Left colon (tissue), 2 donors: Measurements from ENCODE around the gene AOAH. TPM values are rescaled to one million over a fixed set of nuclear protein-coding genes. Genes with fewer than 3 reads are reported as not detected.
"Not testable (repeated sequence)": the region's sequence is repeated elsewhere in the genome, so short reads cannot be mapped to it uniquely, and the experiment has no call there.

Source experiments
- ATAC-seq: fragments of 200-7000 bp; cut with Tn5 transposase; one replicate; pipeline ENCODE4 v1.9.1; 2020; ENCODE audit warnings: mild to moderate bottlenecking, moderate library complexity
- DNase-seq, 2 donors: peaks; one replicate each; pipeline ENCODE4 v3.0.0-alpha.2; 2020
- intact Hi-C, 2 donors: fragments of 100-400 bp; cut with DNase I in 1 of 2; cut with micrococcal nuclease in 1 of 2; formaldehyde crosslinking; loops; one replicate each; pipeline versions ENCODE4 v1.11.2 to v1.14.0; 2022; cut with DNase I, micrococcal nuclease
- total RNA-seq, 2 donors: library from RNA; stranded (reverse); fragmentation: NEBNext Ultra II Directional; extraction: Animal tissue kit (Norgen Biotek cat#: 25700); gene quantifications; one replicate each; pipeline ENCODE4 v1.2.1, GENCODE V29; 2021
- donor health status: DM: no; HTN: no; CAD: no.
- donor health status: DM: yes; HTN: yes; CAD: no.

Gene AOAH
- total RNA-seq, 2 donors from 2014 or later: 31.6 to 32.0 TPM

DNA sequence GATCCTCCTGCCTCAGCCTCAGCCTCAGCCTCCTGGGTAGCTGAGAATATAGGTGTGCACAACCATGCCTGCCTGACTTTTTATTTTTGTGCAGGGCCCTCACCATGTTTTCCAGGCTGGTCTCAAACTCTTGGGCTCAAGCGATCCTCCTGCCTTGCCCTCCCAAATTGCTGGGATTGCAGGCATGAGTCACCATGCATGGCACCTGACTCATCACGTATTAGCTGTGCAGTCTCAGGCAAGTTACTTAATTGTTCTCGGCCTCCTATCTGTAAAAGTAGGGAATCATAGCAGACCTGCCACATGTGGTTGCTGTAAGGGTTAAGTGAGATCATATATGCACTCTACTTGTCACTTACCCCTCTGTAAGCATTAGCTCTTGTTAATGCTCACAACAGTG is 217.5 kb downstream of the AOAH start:
- ATAC-seq (no peak), DNase-seq (no peak)
- intact Hi-C loops: no loop called here

- DNase-seq (no peak), ATAC-seq (no peak)
- intact Hi-C loops: no loop called here
These were observed 218.0 kb downstream of the AOAH start for GRCh38 chr7:36506130-36506798.

DNA sequence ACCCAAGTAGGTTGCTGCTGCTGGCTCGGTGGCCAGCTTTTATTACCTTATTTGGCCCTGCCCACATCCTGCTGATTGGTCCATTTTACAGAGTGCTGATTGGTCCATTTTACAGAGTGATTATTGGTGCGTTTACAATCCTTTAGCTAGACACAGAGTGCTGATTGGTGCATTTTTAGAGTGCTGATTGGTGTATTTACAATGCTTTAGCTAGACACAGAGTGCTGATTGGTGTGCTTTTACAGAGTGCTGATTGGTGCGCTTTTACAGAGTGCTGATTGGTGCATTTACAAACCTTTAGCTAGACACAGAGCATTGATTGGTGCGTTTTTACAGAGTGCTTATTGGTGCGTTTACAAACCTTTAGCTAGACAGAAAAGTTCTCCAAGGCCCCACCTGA is 219.7 kb downstream of the AOAH start:
- intact Hi-C loops, ATAC-seq, DNase-seq: not testable (repeated sequence)

- ATAC-seq, intact Hi-C loops, DNase-seq: not testable (repeated sequence)
These were observed 220.1 kb downstream of the AOAH start for GRCh38 chr7:36504216-36504615.

GRCh38 chr7:36497775-36498174 is 226.5 kb downstream of the AOAH start:
- ATAC-seq (no peak), DNase-seq (no peak)
- intact Hi-C loops: no loop called here

- DNase-seq, ATAC-seq, intact Hi-C loops: not testable (repeated sequence)
These were observed 227.1 kb downstream of the AOAH start for GRCh38 chr7:36497176-36497575.

DNA sequence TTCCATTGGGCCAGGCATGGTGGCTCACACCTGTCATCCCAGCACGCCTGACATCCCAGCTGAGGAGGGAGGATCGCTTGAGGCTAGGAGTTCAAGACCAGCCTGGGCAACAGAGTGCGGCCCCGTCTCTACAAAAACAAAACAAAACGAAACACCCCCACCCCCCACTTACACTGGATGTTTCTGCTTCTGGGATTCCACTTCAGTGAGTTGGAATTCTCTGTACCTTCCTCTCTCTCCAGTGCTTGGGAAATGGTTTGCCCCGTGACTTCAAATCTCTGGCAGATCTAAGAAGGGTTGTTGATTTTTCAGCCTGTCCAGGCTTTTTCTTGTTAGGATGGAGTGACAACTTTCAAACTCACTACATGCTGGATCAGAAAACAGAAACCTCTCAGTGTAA is 227.7 kb downstream of the AOAH start:
- DNase-seq (no peak), ATAC-seq (no peak)
- intact Hi-C loops: no loop called here

DNA sequence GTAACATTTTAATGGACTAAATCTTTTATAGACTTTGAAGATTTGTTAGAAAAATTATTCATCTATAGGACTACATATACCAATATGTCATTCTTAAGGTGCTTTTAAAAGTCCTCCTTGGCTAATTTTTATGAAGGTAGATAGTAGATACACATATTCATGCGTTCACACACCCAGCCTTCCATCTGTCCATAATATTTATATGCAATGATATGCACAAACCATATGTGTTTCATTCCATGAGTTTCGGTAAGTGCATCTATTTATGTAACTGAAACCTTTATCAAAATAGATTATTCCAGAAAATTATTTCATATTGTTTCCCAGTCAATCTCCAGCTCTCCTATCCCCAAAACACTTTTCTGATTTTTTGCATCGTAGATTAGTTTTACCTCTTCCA is 233.0 kb downstream of the AOAH start:
- intact Hi-C loops: no loop called here
- no peak for ATAC-seq
- DNase-seq: no peak

DNA sequence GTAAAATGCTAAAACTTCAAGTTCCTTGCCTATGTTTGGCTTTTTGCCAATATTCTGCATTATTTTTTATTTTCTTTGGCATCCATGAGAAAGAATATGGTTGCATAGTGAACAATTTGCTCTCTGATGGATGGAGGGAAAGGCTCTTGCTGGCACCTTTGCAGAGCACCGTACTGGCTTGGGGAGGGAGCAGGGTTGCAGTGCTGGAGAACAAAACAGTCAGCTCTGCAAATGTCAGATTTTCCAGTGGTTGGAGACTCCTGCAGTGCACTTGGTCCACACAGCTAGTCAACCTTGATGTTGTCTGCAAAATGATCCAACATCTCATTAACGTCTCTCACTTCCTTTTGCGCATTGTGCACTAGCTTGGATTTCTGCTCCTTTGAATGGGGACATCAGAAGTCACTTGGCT is 233.9 kb downstream of the AOAH start:
- ATAC-seq (no peak), DNase-seq (no peak)
- intact Hi-C loops: no loop called here

DNA sequence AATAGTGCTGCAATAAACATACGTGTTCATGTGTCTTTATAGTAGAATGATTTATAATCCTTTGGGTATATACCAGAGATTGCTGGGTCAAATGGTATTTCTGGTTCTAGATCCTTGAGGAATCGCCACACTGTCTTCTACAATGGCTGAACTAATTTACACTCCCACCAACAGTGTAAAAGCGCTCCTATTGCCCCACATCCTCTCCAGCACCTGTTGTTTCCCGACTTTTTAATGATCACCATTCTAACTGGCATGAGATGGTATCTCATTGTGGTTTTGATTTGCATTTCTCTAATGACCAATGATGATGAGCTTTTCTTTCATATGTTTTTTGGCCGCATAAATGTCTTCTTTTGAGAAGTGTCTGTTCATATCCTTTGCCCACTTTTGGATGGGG is 235.6 kb downstream of the AOAH start:
- ATAC-seq, intact Hi-C loops, DNase-seq: not testable (repeated sequence)

- DNase-seq (no peak), ATAC-seq (peak; percentile 83)
- intact Hi-C loops: no loop called here
These were observed 236.4 kb downstream of the AOAH start for GRCh38 chr7:36487756-36488336.

DNA sequence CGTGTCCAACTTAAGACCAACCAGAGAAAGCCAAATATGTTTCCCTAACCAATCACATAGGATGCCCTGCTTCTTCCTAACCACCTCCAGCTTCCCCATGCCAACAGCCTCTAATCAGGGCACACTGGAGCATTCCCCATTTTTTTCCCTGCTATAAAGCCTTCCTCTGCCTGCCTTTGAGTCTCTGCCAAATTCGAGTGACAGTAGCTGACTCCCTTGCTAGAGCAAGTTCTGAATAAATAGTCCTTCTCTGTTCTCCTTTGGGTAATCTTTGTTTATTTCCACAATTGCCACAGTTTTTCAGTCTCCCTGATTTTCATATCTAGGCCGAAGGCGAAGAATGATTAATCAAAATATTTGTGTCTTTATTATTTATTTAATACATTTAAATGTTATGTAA is 238.0 kb downstream of the AOAH start:
- DNase-seq (no peak), ATAC-seq (no peak)
- intact Hi-C loops: no loop called here

DNA sequence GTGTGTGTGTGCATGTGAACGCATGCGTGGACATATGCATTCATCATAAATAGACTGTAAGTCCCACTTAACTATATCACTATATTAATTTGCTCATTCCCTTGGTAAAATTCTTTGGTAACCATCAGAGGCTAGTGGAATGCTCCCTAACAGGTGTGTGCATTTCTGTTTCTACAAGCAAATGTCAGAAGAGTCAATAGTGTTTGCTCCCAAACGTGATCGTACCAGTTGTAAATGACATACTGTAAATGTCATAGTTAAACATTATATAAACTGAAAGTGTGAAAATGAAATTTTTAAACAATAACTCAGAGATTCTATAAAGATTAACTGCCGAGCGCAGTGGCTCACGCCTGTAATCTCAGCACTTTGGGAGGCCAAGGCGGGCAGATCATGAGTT is 240.0 kb downstream of the AOAH start:
- intact Hi-C loops: no loop called here
- ATAC-seq (peak; percentile 92), DNase-seq (peak in 1 of 2 donors; percentile 25)

- peak; percentile 18 for ATAC-seq
- DNase-seq, intact Hi-C loops: not testable (repeated sequence)
These were observed 240.4 kb downstream of the AOAH start for GRCh38 chr7:36483853-36484252.

- intact Hi-C loops: loop anchor here in 1 of 2 donors (10.0 kb wide), 1 partner anchor 706 kb away; no protein-coding TSS in a partner anchor
- DNase-seq (no peak), ATAC-seq (no peak)
These were observed 245.5 kb downstream of the AOAH start for GRCh38 chr7:36478745-36479144.

- DNase-seq (no peak), ATAC-seq (no peak)
- intact Hi-C loops: loop anchor here in 1 of 2 donors (10.0 kb wide), 1 partner anchor 709 kb away; no protein-coding TSS in a partner anchor
These were observed 248.9 kb downstream of the AOAH start for GRCh38 chr7:36475381-36475780.

- ATAC-seq (no peak), DNase-seq (no peak)
- intact Hi-C loops: loop anchor here in 1 of 2 donors (10.0 kb wide), 1 partner anchor 710 kb away; no protein-coding TSS in a partner anchor
These were observed 249.3 kb downstream of the AOAH start for GRCh38 chr7:36475011-36475342.

GRCh38 chr7:36474283-36475010 is 249.8 kb downstream of the AOAH start:
- intact Hi-C loops: loop anchor here in 1 of 2 donors (10.0 kb wide), 1 partner anchor 710 kb away; no protein-coding TSS in a partner anchor
- ATAC-seq: no peak

DNA sequence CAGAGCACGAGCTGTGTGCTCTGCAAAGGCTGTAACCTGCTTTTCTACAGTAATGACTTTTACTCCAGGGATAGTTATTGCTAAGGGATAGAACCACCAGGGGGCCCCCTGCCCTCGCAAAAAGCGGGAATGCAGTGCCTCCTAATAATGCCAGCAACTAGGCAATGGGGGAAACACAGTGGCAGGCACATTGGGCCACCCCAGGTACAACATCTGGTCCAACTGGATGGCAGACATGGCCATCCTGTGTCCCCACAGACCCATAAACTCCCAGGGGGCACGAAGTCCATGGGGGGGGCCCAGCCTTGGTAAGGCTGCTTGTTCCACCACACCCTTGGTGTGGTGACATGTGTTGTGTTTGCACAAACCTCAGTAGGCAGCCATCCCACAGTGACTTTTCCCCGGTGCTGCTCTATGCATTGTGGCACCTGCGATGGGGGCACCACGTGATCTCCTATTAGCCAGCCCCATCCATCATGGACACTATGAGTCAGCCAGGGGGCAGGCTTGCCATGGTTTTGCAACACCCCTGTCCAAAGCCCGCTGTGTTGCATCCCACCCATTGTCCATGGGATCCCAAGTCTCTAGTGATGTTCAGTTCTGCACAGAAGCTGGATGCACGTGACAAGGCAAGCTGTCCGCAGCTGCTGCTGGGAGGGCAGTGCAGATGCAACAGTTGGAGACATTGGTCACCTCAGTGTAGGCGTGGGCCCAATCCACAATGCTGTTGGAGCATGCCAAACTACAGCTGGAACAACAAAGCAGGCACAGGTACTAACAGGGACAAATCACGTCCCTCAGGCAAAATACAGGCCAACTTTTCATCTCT is 250.6 kb downstream of the AOAH start:
- peak in 1 of 2 donors; percentile 79 for DNase-seq
- ATAC-seq: peak; percentile 77
- intact Hi-C loops: loop anchor here in 1 of 2 donors (10.0 kb wide), 1 partner anchor 711 kb away; no protein-coding TSS in a partner anchor

More at GRCh38 chr7:36474283-36475010, 249.8 kb downstream of the AOAH start:
- DNase-seq: no peak
